IMR-90 (cell line): ENCODE measurements around the gene FGF2.

ENCODE experiments used
- CEBPB ChIP-seq: IDR thresholded peaks from 2 replicates; pipeline ENCODE4 v1.6.1; 2012; ENCODE audit warnings: low read depth, low read length, improper control_type of control experiment
- CTCF ChIP-seq: conservative IDR thresholded peaks from 2 replicates; pipeline ENCODE4 v1.5.1; 2012; ENCODE audit warnings: mild to moderate bottlenecking, low read depth, low read length, improper control_type of control experiment
- POLR2A ChIP-seq: IDR thresholded peaks from 2 replicates; pipeline ENCODE4 v1.6.1; 2012; ENCODE audit warnings: mild to moderate bottlenecking, low read depth, low read length

GRCh38 chr4:122826553-122827257 lies at the start of gene FGF2:
- TF ChIP-seq CTCF (no peak), CEBPB (no peak), POLR2A (peak; percentile 71)
